ENCODE data around the gene MLST8. TPM values are rescaled to one million over a fixed set of nuclear protein-coding genes. Genes with fewer than 3 reads are reported as not detected.
A peak's percentile ranks its signal among the peaks of the same experiment; 100 is the strongest.

The MLST8 gene
- total and polyA plus RNA-seq, 2 donors (not counting 1 experiment from before 2014, with no cell fraction given): 36.1 to 112 TPM

DNA sequence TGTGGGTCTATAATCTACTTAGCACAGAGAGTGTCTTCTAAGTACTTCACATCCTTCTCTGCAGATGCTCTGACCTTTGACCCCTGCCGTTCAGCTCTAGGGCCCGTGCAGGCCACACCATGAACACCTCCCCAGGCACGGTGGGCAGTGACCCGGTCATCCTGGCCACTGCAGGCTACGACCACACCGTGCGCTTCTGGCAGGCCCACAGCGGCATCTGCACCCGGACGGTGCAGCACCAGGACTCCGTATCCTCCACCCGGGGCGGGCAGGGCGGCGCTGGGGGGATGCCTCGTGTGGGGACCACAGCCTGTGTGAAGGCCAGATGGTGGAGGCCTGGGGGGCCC, 686 bp downstream of the MLST8 start:
- TF ChIP-seq, protein P1, sequence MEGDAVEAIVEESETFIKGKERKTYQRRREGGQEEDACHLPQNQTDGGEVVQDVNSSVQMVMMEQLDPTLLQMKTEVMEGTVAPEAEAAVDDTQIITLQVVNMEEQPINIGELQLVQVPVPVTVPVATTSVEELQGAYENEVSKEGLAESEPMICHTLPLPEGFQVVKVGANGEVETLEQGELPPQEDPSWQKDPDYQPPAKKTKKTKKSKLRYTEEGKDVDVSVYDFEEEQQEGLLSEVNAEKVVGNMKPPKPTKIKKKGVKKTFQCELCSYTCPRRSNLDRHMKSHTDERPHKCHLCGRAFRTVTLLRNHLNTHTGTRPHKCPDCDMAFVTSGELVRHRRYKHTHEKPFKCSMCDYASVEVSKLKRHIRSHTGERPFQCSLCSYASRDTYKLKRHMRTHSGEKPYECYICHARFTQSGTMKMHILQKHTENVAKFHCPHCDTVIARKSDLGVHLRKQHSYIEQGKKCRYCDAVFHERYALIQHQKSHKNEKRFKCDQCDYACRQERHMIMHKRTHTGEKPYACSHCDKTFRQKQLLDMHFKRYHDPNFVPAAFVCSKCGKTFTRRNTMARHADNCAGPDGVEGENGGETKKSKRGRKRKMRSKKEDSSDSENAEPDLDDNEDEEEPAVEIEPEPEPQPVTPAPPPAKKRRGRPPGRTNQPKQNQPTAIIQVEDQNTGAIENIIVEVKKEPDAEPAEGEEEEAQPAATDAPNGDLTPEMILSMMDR (IDR thresholded peaks at IDR 0.05): no peak
- TF ChIP-seq EZH2 (IDR thresholded peaks at IDR 0.05; ENCODE audit: borderline replicate concordance, insufficient read depth, low read depth, low read length, poor library complexity, severe bottlenecking): no peak
- H3K27me3 Mint-ChIP-seq: no peaks in the 10 kb centered on the region

DNA sequence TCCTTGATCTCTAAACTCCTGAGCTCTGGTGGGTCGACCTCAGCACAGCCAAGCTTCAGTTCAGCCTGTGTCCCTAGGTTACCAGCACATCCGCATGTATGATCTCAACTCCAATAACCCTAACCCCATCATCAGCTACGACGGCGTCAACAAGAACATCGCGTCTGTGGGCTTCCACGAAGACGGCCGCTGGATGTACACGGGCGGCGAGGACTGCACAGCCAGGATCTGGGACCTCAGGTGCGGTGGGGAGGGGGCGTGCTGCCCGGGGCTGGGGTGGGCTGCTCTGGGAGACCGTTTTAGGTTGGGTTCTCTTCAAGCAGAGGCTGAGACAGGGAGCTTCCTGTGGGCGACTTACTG, 1.1 kb downstream of the MLST8 start:
- peak overlapping the region; percentile 94 for H3K27ac Mint-ChIP-seq
- H3K9me3 ChIP-seq (ENCODE audit: control extremely low read depth in 1 of 3, control insufficient read depth in 2 of 3, insufficient read depth in 1 of 3, low read length in 2 of 3): no peaks in the 10 kb centered on the region
- H3K4me1 Mint-ChIP-seq: peaks cover 21% of the 10 kb centered on the region
- H3K79me2 ChIP-seq (ENCODE audit: control insufficient read depth, insufficient read depth, low read length): peaks cover 22% of the 10 kb centered on the region
- peak overlapping the region in 1 of 2 donors; percentile 89 for H3K27ac ChIP-seq (ENCODE audit: low read length in 2 of 2)
- H3K4me3 ChIP-seq (ENCODE audit: control extremely low read depth in 1 of 5, extremely low read depth in 1 of 5, insufficient read depth in 1 of 5, low read depth in 2 of 5, low read length in 4 of 5): peak overlapping the region in 3 of 5 experiments; percentile 73 to 94 (median 80)
- H3K9me3 Mint-ChIP-seq (ENCODE audit: insufficient read depth): no peaks in the 10 kb centered on the region
- no peaks in the 10 kb centered on the region for H3K27me3 Mint-ChIP-seq
- TF ChIP-seq, protein P1 (IDR thresholded peaks at IDR 0.05): no peak
- TF ChIP-seq EZH2 (IDR thresholded peaks at IDR 0.05; ENCODE audit: borderline replicate concordance, insufficient read depth, low read depth, low read length, poor library complexity, severe bottlenecking): no peak
- ChIA-PET CTCF (interaction anchor here (1.1 to 3.4 kb wide), 4 partner anchors 9 to 46 kb away, joined by 3 to 20 read pairs (median 4); no protein-coding TSS in a partner anchor), POLR2A (interaction anchor here (0.9 to 2.2 kb wide), 2 partner anchors 8 to 51 kb away, joined by 4 to 16 read pairs; partner anchors contain the start of genes PGP and TRAF7)
- intact Hi-C loops (cut with micrococcal nuclease): no loop called here
- 88% methylated on average over 17 of the region's 18 CpGs for WGBS (ENCODE audit: insufficient coverage)
- H2AFZ ChIP-seq (ENCODE audit: insufficient read depth, low read depth, low read length, poor library complexity, severe bottlenecking): peak overlapping the region; percentile 95
- H3K4me2 ChIP-seq (replicated peaks; ENCODE audit: low read depth, low read length, poor library complexity, severe bottlenecking): peak overlapping the region; percentile 97
- H3K27me3 ChIP-seq (replicated peaks in 1 of 4; ENCODE audit: control extremely low read depth in 1 of 4, control insufficient read depth in 3 of 4, insufficient read depth in 4 of 4, low read length in 3 of 4): no peaks in the 10 kb centered on the region
- H3K36me3 ChIP-seq (replicated peaks in 1 of 2; ENCODE audit: control extremely low read depth in 1 of 2, control insufficient read depth in 1 of 2, extremely low read depth in 1 of 2, insufficient read depth in 2 of 2, low read length in 1 of 2): peaks cover 0 to 32% of the 10 kb centered on the region in 2 experiments
- no peaks in the 10 kb centered on the region for H4K20me1 ChIP-seq (ENCODE audit: control insufficient read depth, insufficient read depth, low read length, poor library complexity, severe bottlenecking)
- ATAC-seq (ENCODE audit: low read depth): no peak
- H3K4me1 ChIP-seq (ENCODE audit: control insufficient read depth in 2 of 2, insufficient read depth in 2 of 2, low read length in 2 of 2): peaks cover 12 to 22% of the 10 kb centered on the region in 2 donors
- peak overlapping the region; percentile 87 for H3K4me3 Mint-ChIP-seq
- no peak for DNase-seq
- H3K9ac ChIP-seq (ENCODE audit: low read length): peak overlapping the region; percentile 88

More for the DNA sequence above, 686 bp downstream of the MLST8 start:
- Mint-ChIP-seq H3K27ac (peak overlapping the region; percentile 94), H3K4me1 (peaks cover 21% of the 10 kb centered on the region), H3K4me3 (peak overlapping the region; percentile 87), H3K9me3 (ENCODE audit: insufficient read depth) (no peaks in the 10 kb centered on the region)
- Histone ChIP-seq H3K4me3 (ENCODE audit: control extremely low read depth in 1 of 5, extremely low read depth in 1 of 5, insufficient read depth in 1 of 5, low read depth in 2 of 5, low read length in 4 of 5) (peak overlapping the region; percentile 73 to 94 (median 76)), H4K20me1 (ENCODE audit: control insufficient read depth, insufficient read depth, low read length, poor library complexity, severe bottlenecking) (no peaks in the 10 kb centered on the region), H3K4me1 (ENCODE audit: control insufficient read depth in 2 of 2, insufficient read depth in 2 of 2, low read length in 2 of 2) (peaks cover 12 to 22% of the 10 kb centered on the region in 2 donors), H3K4me2 (replicated peaks; ENCODE audit: low read depth, low read length, poor library complexity, severe bottlenecking) (peak overlapping the region; percentile 97), H2AFZ (ENCODE audit: insufficient read depth, low read depth, low read length, poor library complexity, severe bottlenecking) (peak overlapping the region; percentile 95), H3K79me2 (ENCODE audit: control insufficient read depth, insufficient read depth, low read length) (peaks cover 22% of the 10 kb centered on the region), H3K36me3 (replicated peaks in 1 of 2; ENCODE audit: control extremely low read depth in 1 of 2, control insufficient read depth in 1 of 2, extremely low read depth in 1 of 2, insufficient read depth in 2 of 2, low read length in 1 of 2) (peaks cover 0 to 32% of the 10 kb centered on the region in 2 experiments), H3K27ac (ENCODE audit: low read length in 2 of 2) (peak overlapping the region; percentile 66 to 89), H3K9ac (ENCODE audit: low read length) (peak overlapping the region; percentile 88), H3K27me3 (replicated peaks in 1 of 4; ENCODE audit: control extremely low read depth in 1 of 4, control insufficient read depth in 3 of 4, insufficient read depth in 4 of 4, low read length in 3 of 4) (no peaks in the 10 kb centered on the region), H3K9me3 (ENCODE audit: control extremely low read depth in 1 of 3, control insufficient read depth in 2 of 3, insufficient read depth in 1 of 3, low read length in 2 of 3) (no peaks in the 10 kb centered on the region)
- CTCF ChIA-PET: interaction anchor here (1.1 to 3.4 kb wide), 4 partner anchors 10 to 51 kb away, joined by 3 to 20 read pairs (median 3); partner anchors contain the start of gene TRAF7
- intact Hi-C loops (cut with micrococcal nuclease): loop anchor here (1.0 to 2.0 kb wide), 6 partner anchors 9 to 307 kb away; partner anchors contain the start of genes ATP6V0C, E4F1, ECI1 and RNPS1
- no peak for ATAC-seq (ENCODE audit: low read depth)
- POLR2A ChIA-PET: interaction anchor here (0.6 to 2.2 kb wide), 5 partner anchors 51 to 1793 kb away, joined by 3 to 16 read pairs (median 6); partner anchors contain the start of genes FLYWCH2, RNPS1 and TRAF7
- WGBS (ENCODE audit: insufficient coverage): 34% methylated on average over 15 of the region's 16 CpGs
- no peak for DNase-seq

Measured in B cell (primary cell).